ENCODE data around the gene SOCS2. TPM values are rescaled to one million over a fixed set of nuclear protein-coding genes. Genes with fewer than 3 reads are reported as not detected.

Gene SOCS2
- polyA plus RNA-seq, 2 of the 4 experiments (the other 2 are of a cell fraction), result 21.8 to 22.2 TPM

DNA sequence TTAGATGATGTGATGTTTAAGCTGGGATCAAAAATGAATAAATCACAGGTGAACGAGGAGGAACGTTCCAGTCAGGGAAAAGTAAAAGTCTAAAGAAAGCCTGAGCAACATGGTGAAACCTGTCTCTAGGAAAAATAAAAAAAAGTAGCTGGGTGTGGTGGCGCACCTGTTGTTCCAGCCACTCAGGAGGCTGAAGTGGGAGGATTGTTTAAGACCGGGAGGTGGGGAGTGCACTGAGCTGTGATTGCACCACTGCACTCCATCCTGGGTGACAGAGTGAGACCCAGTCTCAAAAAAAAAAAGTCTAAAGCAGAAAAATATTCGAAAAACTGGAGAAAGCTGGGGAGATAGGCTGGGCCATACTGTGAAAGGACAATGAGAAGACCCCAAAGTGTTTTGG, 39.2 kb upstream of the SOCS2 start:
- ATAC-seq (no peak), FAIRE-seq (no peak), DNase-seq (ENCODE audit: low read depth in 1 of 2, low spot score in 1 of 2) (no peak)
- Histone ChIP-seq H3K27ac (no peak overlapping the region), H3K4me1 (no peaks in the 10 kb centered on the region), H3K4me2 (no peak overlapping the region), H3K9me3 (no peaks in the 10 kb centered on the region), H3K4me3 (no peak overlapping the region)
- ChIA-PET CTCF (interaction anchor here (1.3 kb wide), 1 partner anchor 569 kb away, joined by 4 read pairs; no protein-coding TSS in a partner anchor), POLR2A (no interaction called here)
- TF ChIP-seq CHD2 (IDR thresholded peaks at IDR 0.05; ENCODE audit: low read length, partially characterized antibody) (no peak), EHF (CRISPR knock-in tag; IDR thresholded peaks at IDR 0.05) (no peak), CBX2 (IDR thresholded peaks at IDR 0.05; ENCODE audit: borderline replicate concordance, low read depth) (no peak), EHMT2 (IDR thresholded peaks at IDR 0.05; ENCODE audit: low read depth) (no peak), ZSCAN20 (CRISPR knock-in tag; IDR thresholded peaks at IDR 0.05) (no peak), ESRRA (IDR thresholded peaks at IDR 0.05; ENCODE audit: borderline replicate concordance, low read length) (no peak), HEYL (CRISPR knock-in tag; IDR thresholded peaks at IDR 0.05) (no peak), NR3C1 (IDR thresholded peaks at IDR 0.05) (no peak), GATA3 (IDR thresholded peaks at IDR 0.05; ENCODE audit: borderline replicate concordance) (no peak), CHD4 (IDR thresholded peaks at IDR 0.05; ENCODE audit: borderline replicate concordance) (no peak), RARB (CRISPR knock-in tag; IDR thresholded peaks at IDR 0.05) (no peak), ZFP36 (IDR thresholded peaks at IDR 0.05; ENCODE audit: borderline replicate concordance, partially characterized antibody) (no peak), BHLHE40 (IDR thresholded peaks at IDR 0.05; ENCODE audit: low read depth, low read length) (no peak), RNF2 (IDR thresholded peaks at IDR 0.05; ENCODE audit: borderline replicate concordance, low read depth) (no peak), NPAS2 (CRISPR knock-in tag; IDR thresholded peaks at IDR 0.05; ENCODE audit: borderline replicate concordance) (no peak), POLR2AphosphoS2 (conservative IDR thresholded peaks at IDR 0.05; ENCODE audit: low read length) (no peak), SREBF2 (IDR thresholded peaks at IDR 0.05) (no peak)
- TF ChIP-seq, protein P1, sequence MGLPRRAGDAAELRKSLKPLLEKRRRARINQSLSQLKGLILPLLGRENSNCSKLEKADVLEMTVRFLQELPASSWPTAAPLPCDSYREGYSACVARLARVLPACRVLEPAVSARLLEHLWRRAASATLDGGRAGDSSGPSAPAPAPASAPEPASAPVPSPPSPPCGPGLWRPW (IDR thresholded peaks at IDR 0.05), result no peak
- TF ChIP-seq, protein P2, sequence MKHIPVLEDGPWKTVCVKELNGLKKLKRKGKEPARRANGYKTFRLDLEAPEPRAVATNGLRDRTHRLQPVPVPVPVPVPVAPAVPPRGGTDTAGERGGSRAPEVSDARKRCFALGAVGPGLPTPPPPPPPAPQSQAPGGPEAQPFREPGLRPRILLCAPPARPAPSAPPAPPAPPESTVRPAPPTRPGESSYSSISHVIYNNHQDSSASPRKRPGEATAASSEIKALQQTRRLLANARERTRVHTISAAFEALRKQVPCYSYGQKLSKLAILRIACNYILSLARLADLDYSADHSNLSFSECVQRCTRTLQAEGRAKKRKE (CRISPR knock-in tag; IDR thresholded peaks at IDR 0.05; ENCODE audit: low read depth), result no peak
- WGBS (ENCODE audit: missing lambda C conversion rate), result 58% methylated on average over 5 of the region's 5 CpGs

DNA sequence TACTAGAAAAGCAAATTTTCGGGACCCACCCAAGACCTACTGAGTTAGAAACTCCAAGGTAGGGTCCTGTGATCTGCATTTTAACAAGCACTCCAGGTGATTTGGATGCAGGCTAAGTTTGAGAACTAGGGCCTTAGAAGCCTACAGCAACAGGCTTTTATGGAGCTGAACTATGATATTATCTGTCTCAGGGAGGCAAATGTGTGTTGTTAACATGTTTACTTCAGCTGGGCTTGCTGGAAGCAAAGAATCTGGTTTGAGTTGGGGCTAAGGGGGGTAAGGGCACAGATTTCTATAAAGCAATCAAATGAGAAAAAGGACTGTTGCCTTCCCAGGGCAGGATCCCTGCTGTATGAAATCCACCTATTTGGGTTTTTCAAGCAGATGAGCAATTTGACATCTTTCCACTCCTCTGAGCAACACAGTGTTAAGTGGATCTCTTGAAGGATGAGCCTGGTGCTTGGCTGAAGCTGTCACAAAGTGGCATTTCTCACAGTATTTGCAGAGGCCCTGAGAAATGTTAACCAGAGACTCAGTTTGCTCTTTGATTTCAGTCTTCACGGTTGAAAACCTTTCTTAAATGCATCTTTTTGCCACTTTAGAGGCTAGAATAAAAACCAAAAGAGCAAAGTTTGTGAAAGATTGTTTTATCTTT, 36.2 kb upstream of the SOCS2 start:
- Histone ChIP-seq H3K4me3 (no peak overlapping the region), H3K27ac (no peak overlapping the region), H3K4me1 (no peaks in the 10 kb centered on the region), H3K4me2 (no peak overlapping the region), H3K9me3 (no peaks in the 10 kb centered on the region)
- ChIA-PET CTCF (interaction anchor here (1.2 to 2.1 kb wide), 5 partner anchors 9 to 566 kb away, joined by 3 to 13 read pairs (median 9); no protein-coding TSS in a partner anchor), POLR2A (interaction anchor here (0.5 kb wide), 1 partner anchor 299 kb away, joined by 3 read pairs; no protein-coding TSS in a partner anchor)
- WGBS (ENCODE audit: missing lambda C conversion rate), result 71% methylated on average over 2 of the region's 2 CpGs
- FAIRE-seq (no peak), DNase-seq (ENCODE audit: low read depth in 1 of 2, low spot score in 1 of 2) (no peak), ATAC-seq (peak in 1 of 2 experiments; percentile 30; a peak in 1 of 6 replicates)
- TF ChIP-seq SREBF2 (IDR thresholded peaks at IDR 0.05) (no peak), TP53 (CRISPR knock-in tag; IDR thresholded peaks at IDR 0.05) (no peak), ZSCAN20 (CRISPR knock-in tag; IDR thresholded peaks at IDR 0.05) (no peak), FOSB (CRISPR knock-in tag; IDR thresholded peaks at IDR 0.05) (no peak), BHLHE40 (IDR thresholded peaks at IDR 0.05; ENCODE audit: low read depth, low read length) (no peak)
- TF ChIP-seq, protein P3, sequence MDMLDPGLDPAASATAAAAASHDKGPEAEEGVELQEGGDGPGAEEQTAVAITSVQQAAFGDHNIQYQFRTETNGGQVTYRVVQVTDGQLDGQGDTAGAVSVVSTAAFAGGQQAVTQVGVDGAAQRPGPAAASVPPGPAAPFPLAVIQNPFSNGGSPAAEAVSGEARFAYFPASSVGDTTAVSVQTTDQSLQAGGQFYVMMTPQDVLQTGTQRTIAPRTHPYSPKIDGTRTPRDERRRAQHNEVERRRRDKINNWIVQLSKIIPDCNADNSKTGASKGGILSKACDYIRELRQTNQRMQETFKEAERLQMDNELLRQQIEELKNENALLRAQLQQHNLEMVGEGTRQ (IDR thresholded peaks at IDR 0.05), result no peak
